ENCODE measurements around the gene HACE1. TPM values are rescaled to one million over a fixed set of nuclear protein-coding genes. Genes with fewer than 3 reads are reported as not detected.
"Not testable (repeated sequence)": the region's sequence is repeated elsewhere in the genome, so short reads cannot be mapped to it uniquely, and the experiment has no call there.

Gene HACE1
- total RNA-seq, 4 donors from 2014 or later, result 10.1 to 24.3 (median 14.6) TPM

DNA sequence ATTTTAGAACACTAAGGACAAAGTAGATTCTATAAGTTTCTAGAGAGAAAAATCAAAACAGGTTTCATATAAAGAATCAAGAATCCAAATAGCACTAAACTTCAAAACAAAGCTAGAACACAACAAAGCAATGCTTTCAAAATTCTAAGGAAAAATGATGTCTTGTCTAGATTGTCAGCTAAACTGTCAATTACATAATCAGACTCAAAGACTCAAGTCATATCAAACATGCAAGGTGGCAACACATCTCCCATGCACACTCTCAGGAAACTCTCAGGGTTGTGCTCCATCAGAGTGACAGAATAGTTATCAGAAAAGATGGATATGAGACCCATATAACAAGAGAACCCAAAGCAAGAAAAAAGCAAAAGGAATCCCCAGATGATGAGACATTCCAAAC lies 23.9 kb downstream of the HACE1 start:
- DNase-seq, result no peak
- no peak for TF ChIP-seq POLR2AphosphoS5 (IDR thresholded peaks at IDR 0.05)
- no peak for TF ChIP-seq EP300 (IDR thresholded peaks at IDR 0.05; ENCODE audit: low read depth)
- TF ChIP-seq, protein P1, sequence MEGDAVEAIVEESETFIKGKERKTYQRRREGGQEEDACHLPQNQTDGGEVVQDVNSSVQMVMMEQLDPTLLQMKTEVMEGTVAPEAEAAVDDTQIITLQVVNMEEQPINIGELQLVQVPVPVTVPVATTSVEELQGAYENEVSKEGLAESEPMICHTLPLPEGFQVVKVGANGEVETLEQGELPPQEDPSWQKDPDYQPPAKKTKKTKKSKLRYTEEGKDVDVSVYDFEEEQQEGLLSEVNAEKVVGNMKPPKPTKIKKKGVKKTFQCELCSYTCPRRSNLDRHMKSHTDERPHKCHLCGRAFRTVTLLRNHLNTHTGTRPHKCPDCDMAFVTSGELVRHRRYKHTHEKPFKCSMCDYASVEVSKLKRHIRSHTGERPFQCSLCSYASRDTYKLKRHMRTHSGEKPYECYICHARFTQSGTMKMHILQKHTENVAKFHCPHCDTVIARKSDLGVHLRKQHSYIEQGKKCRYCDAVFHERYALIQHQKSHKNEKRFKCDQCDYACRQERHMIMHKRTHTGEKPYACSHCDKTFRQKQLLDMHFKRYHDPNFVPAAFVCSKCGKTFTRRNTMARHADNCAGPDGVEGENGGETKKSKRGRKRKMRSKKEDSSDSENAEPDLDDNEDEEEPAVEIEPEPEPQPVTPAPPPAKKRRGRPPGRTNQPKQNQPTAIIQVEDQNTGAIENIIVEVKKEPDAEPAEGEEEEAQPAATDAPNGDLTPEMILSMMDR (IDR thresholded peaks at IDR 0.05), result no peak
- TF ChIP-seq POLR2A (IDR thresholded peaks at IDR 0.05), result no peak
- intact Hi-C loops (cut with DNase I; ENCODE audit: low total_unique reads), result no loop called here
- H3K9me3 ChIP-seq, result no peaks in the 10 kb centered on the region
- in situ Hi-C loops (cut with MboI; ENCODE audit: low pct_ligation_motif_present in 1 of 4, low pct_unique_long_range_greater_than_20kb in 1 of 4, low sequenced_read_pairs in 3 of 4), result no loop called here
- H3K4me1 ChIP-seq, result no peaks in the 10 kb centered on the region
- no peak overlapping the region for H3K27ac ChIP-seq
- H3K36me3 ChIP-seq, result peaks cover 0 to 4% (median 0%) of the 10 kb centered on the region in 4 donors
- H3K4me3 ChIP-seq, result no peak overlapping the region
- H3K27me3 ChIP-seq, result no peaks in the 10 kb centered on the region

DNA sequence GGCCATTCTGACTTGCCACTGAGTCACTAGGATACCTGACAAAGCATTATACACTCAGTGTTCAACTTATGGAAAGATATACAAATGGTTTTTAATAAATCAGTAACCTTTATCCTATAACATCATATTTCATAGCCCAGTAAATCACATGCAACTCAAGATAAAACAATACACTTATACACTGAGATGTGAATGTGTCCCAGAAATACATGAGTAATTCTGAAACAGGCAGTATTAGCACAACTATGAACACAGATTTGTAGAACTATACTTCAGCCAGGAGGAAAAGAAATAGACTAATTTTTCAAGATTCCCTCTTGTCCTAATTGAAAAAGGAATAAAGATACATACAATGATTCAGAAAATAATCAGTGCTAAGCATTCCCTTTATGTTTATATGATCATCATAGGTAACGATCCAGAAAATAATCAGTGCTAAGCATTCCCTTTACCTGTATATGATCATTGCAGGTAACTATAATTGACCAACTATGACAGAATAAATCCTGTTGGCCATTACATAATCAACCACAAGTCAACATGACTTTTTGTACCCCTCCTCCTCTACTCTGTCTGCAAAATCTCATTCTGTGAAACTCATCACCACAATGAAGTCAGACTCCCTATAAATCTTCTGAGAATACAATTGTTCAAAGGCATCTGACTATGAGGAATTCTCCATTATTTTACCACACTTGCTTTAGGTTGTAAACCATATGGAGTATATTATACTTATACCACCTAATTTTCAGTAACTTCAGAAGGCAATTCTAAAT lies 30.3 kb downstream of the HACE1 start:
- intact Hi-C loops (cut with DNase I; ENCODE audit: low total_unique reads), result no loop called here
- 86 to 92% methylated on average over 1 of the region's 1 CpG for WGBS, 2 donors (ENCODE audit: low coverage in 1 of 2)
- Histone ChIP-seq H3K27ac (no peak overlapping the region), H3K4me3 (no peak overlapping the region), H3K9me3 (no peaks in the 10 kb centered on the region), H3K27me3 (no peaks in the 10 kb centered on the region), H3K36me3 (peaks cover 0 to 4% (median 0%) of the 10 kb centered on the region in 4 donors), H3K4me1 (no peaks in the 10 kb centered on the region)
- TF ChIP-seq POLR2AphosphoS5 (IDR thresholded peaks at IDR 0.05), result no peak
- TF ChIP-seq, protein P1 (IDR thresholded peaks at IDR 0.05), result no peak
- no peak for TF ChIP-seq POLR2A (IDR thresholded peaks at IDR 0.05)
- no peak for TF ChIP-seq EP300 (IDR thresholded peaks at IDR 0.05; ENCODE audit: low read depth)
- DNase-seq, result no peak
- in situ Hi-C loops (cut with MboI; ENCODE audit: low pct_ligation_motif_present in 1 of 4, low pct_unique_long_range_greater_than_20kb in 1 of 4, low sequenced_read_pairs in 3 of 4), result no loop called here

DNA sequence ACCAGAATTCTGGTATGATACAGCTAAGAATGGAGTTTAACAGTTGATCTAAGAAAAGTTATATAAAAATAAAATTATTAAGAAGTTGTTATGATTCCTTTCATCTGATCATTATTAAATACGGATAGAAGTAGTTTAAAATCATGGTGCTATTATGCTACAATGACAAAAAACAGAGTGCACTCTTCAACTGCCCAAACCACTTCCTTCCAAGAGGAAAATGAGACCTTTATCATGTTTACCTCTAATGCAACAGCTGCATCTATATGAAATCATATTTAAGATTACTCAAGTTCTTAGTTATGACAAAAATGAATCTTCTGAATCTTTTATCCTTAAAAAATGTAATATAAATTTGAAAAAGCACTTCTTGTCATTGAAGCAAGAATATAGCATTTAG lies 31.2 kb downstream of the HACE1 start:
- H3K9me3 ChIP-seq, result no peaks in the 10 kb centered on the region
- H3K4me1 ChIP-seq, result no peaks in the 10 kb centered on the region
- no peaks in the 10 kb centered on the region for H3K27me3 ChIP-seq
- in situ Hi-C loops (cut with MboI; ENCODE audit: low pct_ligation_motif_present in 1 of 4, low pct_unique_long_range_greater_than_20kb in 1 of 4, low sequenced_read_pairs in 3 of 4) (no loop called here), intact Hi-C loops (cut with DNase I; ENCODE audit: low total_unique reads) (no loop called here)
- no peak overlapping the region for H3K27ac ChIP-seq
- DNase-seq, result no peak
- no peak for TF ChIP-seq POLR2A (IDR thresholded peaks at IDR 0.05)
- no peak for TF ChIP-seq EP300 (IDR thresholded peaks at IDR 0.05; ENCODE audit: low read depth)
- TF ChIP-seq POLR2AphosphoS5 (IDR thresholded peaks at IDR 0.05), result no peak
- TF ChIP-seq, protein P1 (IDR thresholded peaks at IDR 0.05), result no peak
- no peak overlapping the region for H3K4me3 ChIP-seq
- peaks cover 0 to 7% (median 0%) of the 10 kb centered on the region in 4 donors for H3K36me3 ChIP-seq
- WGBS, 2 donors (ENCODE audit: low coverage in 1 of 2), result 66 to 82% methylated on average over 1 of the region's 1 CpG

DNA sequence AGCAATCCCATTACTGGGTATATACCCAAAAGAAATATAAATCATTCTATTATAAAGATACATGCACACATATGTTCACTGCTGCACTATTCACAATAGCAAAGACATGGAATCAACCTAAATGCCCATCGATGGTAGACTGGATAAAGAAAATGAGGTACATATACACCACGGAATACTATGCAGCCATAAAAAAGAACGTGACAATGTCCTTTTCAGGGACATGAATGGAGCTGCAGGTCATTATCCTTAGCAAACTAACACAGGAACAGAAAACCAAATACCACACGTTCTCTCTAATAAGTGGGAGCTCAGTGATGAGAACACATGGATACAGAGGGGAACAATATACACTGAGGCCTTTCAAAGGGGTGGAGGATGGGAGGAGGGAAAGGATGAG lies 38.9 kb downstream of the HACE1 start:
- WGBS, 2 donors (ENCODE audit: low coverage in 1 of 2), result 92 to 98% methylated on average over 4 of the region's 4 CpGs
- intact Hi-C loops (cut with DNase I; ENCODE audit: low total_unique reads); H3K4me3 ChIP-seq; in situ Hi-C loops (cut with MboI; ENCODE audit: low pct_ligation_motif_present in 1 of 4, low pct_unique_long_range_greater_than_20kb in 1 of 4, low sequenced_read_pairs in 3 of 4); H3K36me3 ChIP-seq; H3K9me3 ChIP-seq; H3K4me1 ChIP-seq; H3K27ac ChIP-seq; DNase-seq; H3K27me3 ChIP-seq: not testable (repeated sequence)

DNA sequence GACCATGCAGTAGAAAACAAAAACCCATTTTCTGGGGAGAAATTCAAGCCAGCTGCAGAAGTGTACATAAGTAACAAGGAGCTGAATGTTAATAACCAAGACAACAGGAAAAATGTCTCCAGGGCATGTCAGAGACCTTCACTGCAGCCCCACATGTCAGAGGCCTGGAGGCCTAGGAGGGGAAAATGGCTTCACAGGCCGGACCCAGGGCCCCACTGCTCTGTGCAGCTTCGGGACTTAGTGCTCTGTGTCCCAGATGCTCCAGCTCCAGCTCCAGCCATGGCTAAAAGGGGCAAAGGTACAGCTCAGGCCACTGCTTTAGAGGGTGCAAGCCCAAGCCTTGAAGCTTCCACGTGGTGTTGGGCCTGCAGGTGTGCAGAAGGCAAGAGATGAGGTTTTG lies 43.6 kb downstream of the HACE1 start:
- no peaks in the 10 kb centered on the region for H3K9me3 ChIP-seq
- intact Hi-C loops (cut with DNase I; ENCODE audit: low total_unique reads) (no loop called here), in situ Hi-C loops (cut with MboI; ENCODE audit: low pct_ligation_motif_present in 1 of 4, low pct_unique_long_range_greater_than_20kb in 1 of 4, low sequenced_read_pairs in 3 of 4) (no loop called here)
- H3K36me3 ChIP-seq, result no peaks in the 10 kb centered on the region
- H3K4me3 ChIP-seq, result no peak overlapping the region
- no peaks in the 10 kb centered on the region for H3K4me1 ChIP-seq
- H3K27ac ChIP-seq, result no peak overlapping the region
- DNase-seq, result no peak
- TF ChIP-seq POLR2A (IDR thresholded peaks at IDR 0.05), result no peak
- no peak for TF ChIP-seq POLR2AphosphoS5 (IDR thresholded peaks at IDR 0.05)
- TF ChIP-seq, protein P1 (IDR thresholded peaks at IDR 0.05), result no peak
- TF ChIP-seq EP300 (IDR thresholded peaks at IDR 0.05; ENCODE audit: low read depth), result no peak
- H3K27me3 ChIP-seq, result no peaks in the 10 kb centered on the region
- WGBS, 2 donors (ENCODE audit: low coverage in 1 of 2), result 90% methylated on average over 3 of the region's 3 CpGs; no CpG with 5 or more reads in 1 of the 2 donors
